Caco-2 (cell line): ENCODE measurements around the gene SLC5A6. TPM values are rescaled to one million over a fixed set of nuclear protein-coding genes. Genes with fewer than 3 reads are reported as not detected.

Experiments used
- BruUV-seq: library from RNA; stranded (reverse); fragments of 400-500 nt; replicated peaks from 2 replicates; lab custom pipeline; 2021; lab: Mats Ljungman, UMichigan
- CTCF ChIA-PET: fragments of 300-600 bp; sonication (Branson Sonifier 250); formaldehyde crosslinking; loops from one replicate; lab custom pipeline; 2022; ENCODE audit warnings: antibody characterized with exemption; lab: Charles Lee
- POLR2A ChIA-PET: fragments of 300-600 bp; sonication (Branson Sonifier 250); formaldehyde crosslinking; loops from one replicate; lab custom pipeline; 2022; ENCODE audit warnings: antibody characterized with exemption; lab: Charles Lee
- DNase-seq, 2 experiments: peaks; one replicate each; pipeline versions ENCODE4 v3.0.0 to v3.0.0-alpha.2; 2020 to 2022
- H3K27me3 ChIP-seq: replicated peaks from 2 replicates; pipeline ENCODE4 v1.6.0; 2011; ENCODE audit warnings: low read length; ENCODE audit not compliant: control insufficient read depth, insufficient read depth
- H3K36me3 ChIP-seq: 2 replicates; pipeline ENCODE4 v1.5.1; 2011; ENCODE audit warnings: low read length; ENCODE audit not compliant: control insufficient read depth, insufficient read depth
- H3K4me1 ChIP-seq: fragments of 250-450 bp; sonication (Bioruptor Pico); 2 replicates; pipeline ENCODE4 v1.5.1; 2020; ENCODE audit warnings: mild to moderate bottlenecking
- H3K4me3 ChIP-seq: 2 replicates; pipeline ENCODE4 v1.5.1; 2011; ENCODE audit warnings: low read depth, mild to moderate bottlenecking, control low read depth, low read length
- H3K9me3 ChIP-seq: fragments of 250-450 bp; sonication (Bioruptor Pico); 2 replicates; pipeline ENCODE4 v1.5.1; 2020; ENCODE audit warnings: mild to moderate bottlenecking, moderate library complexity
- H3K27ac Mint-ChIP-seq: one replicate; pipeline ENCODE4 v1.8.0; 2022; ENCODE audit warnings: mixed read lengths; ENCODE audit not compliant: unreplicated experiment
- H3K27me3 Mint-ChIP-seq: one replicate; pipeline ENCODE4 v1.8.0; 2022; ENCODE audit warnings: mixed read lengths; ENCODE audit not compliant: insufficient read depth, unreplicated experiment
- H3K36me3 Mint-ChIP-seq: one replicate; pipeline ENCODE4 v1.8.0; 2022; ENCODE audit warnings: mild to moderate bottlenecking, mixed read lengths; ENCODE audit not compliant: insufficient read depth, unreplicated experiment
- H3K4me1 Mint-ChIP-seq: one replicate; pipeline ENCODE4 v1.8.0; 2022; ENCODE audit warnings: low read depth, mixed read lengths; ENCODE audit not compliant: unreplicated experiment
- H3K4me3 Mint-ChIP-seq: one replicate; pipeline ENCODE4 v1.8.0; 2022; ENCODE audit warnings: mild to moderate bottlenecking, moderate library complexity, mixed read lengths; ENCODE audit not compliant: unreplicated experiment
- H3K9me3 Mint-ChIP-seq: one replicate; pipeline ENCODE4 v1.8.0; 2022; ENCODE audit warnings: mixed read lengths; ENCODE audit not compliant: unreplicated experiment
- intact Hi-C: fragments of 100-400 bp; cut with micrococcal nuclease; formaldehyde crosslinking; loops from one replicate; pipeline ENCODE4 v1.10.0; 2022; ENCODE audit not compliant: unreplicated experiment
- total RNA-seq: library from RNA; stranded (reverse); gene quantifications from 2 replicates; pipeline ENCODE4 v1.2.3, GENCODE V29; 2022
- TF ChIP-seq, protein P1 (sequence below), 2 experiments: fragments of 200-600 bp in 1 of 2; IDR thresholded peaks; 1 replicate in 1 of 2; 2 replicates in 1 of 2; pipeline versions ENCODE4 v1.5.1 to v1.8.0; 2011 to 2022; ENCODE audit warnings: antibody characterized with exemption in 1 of 2, control low read depth in 1 of 2, inconsistent platforms in 1 of 2, low read depth in 1 of 2, low read length in 1 of 2, mild to moderate bottlenecking in 1 of 2, moderate library complexity in 1 of 2; ENCODE audit not compliant: insufficient read depth in 1 of 2, severe bottlenecking in 1 of 2, unreplicated experiment in 1 of 2

The SLC5A6 gene
- total RNA-seq, 1 experiment from 2014 or later: 98.2 TPM

DNA sequence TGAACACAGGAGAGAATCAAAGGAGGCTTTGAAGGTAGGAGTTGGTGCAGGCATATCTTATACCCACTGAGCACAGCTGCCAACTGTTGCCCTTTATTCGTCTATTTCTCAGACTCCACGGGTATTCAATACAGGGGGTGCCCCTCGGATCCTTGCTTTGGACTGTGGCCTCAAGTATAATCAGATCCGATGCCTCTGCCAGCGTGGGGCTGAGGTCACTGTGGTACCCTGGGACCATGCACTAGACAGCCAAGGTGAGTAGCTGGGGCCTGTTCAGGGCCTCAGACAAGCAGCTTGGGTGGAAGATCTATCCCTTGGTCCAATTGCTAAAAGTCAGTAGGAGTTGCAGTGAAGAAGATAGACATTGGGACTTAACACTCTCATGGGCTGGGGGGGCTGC is 10.3 kb upstream of the SLC5A6 start:
- H3K27me3 Mint-ChIP-seq: no peaks in the 10 kb centered on the region
- POLR2A ChIA-PET: no interaction called here
- TF ChIP-seq, protein P1, sequence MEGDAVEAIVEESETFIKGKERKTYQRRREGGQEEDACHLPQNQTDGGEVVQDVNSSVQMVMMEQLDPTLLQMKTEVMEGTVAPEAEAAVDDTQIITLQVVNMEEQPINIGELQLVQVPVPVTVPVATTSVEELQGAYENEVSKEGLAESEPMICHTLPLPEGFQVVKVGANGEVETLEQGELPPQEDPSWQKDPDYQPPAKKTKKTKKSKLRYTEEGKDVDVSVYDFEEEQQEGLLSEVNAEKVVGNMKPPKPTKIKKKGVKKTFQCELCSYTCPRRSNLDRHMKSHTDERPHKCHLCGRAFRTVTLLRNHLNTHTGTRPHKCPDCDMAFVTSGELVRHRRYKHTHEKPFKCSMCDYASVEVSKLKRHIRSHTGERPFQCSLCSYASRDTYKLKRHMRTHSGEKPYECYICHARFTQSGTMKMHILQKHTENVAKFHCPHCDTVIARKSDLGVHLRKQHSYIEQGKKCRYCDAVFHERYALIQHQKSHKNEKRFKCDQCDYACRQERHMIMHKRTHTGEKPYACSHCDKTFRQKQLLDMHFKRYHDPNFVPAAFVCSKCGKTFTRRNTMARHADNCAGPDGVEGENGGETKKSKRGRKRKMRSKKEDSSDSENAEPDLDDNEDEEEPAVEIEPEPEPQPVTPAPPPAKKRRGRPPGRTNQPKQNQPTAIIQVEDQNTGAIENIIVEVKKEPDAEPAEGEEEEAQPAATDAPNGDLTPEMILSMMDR (IDR thresholded peaks at IDR 0.05; ENCODE audit: insufficient read depth in 1 of 2, low read depth in 1 of 2, low read length in 1 of 2, severe bottlenecking in 1 of 2, unreplicated experiment in 1 of 2): no peak
- intact Hi-C loops: no loop called here
- no TSS peak for BruUV-seq
- H3K27me3 ChIP-seq: no peaks in the 10 kb centered on the region
- peaks cover 7% of the 10 kb centered on the region for H3K4me1 Mint-ChIP-seq
- no peak overlapping the region for H3K4me3 ChIP-seq
- H3K27ac Mint-ChIP-seq: no peak overlapping the region
- H3K4me1 ChIP-seq: peaks cover 10% of the 10 kb centered on the region
- peaks cover 4% of the 10 kb centered on the region for H3K36me3 ChIP-seq
- peaks cover 85% of the 10 kb centered on the region for H3K36me3 Mint-ChIP-seq
- H3K9me3 ChIP-seq: no peaks in the 10 kb centered on the region
- CTCF ChIA-PET: no interaction called here
- no peaks in the 10 kb centered on the region for H3K9me3 Mint-ChIP-seq
- DNase-seq: no peak
- no peak overlapping the region for H3K4me3 Mint-ChIP-seq

- Histone ChIP-seq H3K27me3 (no peaks in the 10 kb centered on the region), H3K4me1 (peaks cover 16% of the 10 kb centered on the region), H3K9me3 (no peaks in the 10 kb centered on the region), H3K36me3 (peaks cover 4% of the 10 kb centered on the region), H3K4me3 (no peak overlapping the region)
- intact Hi-C loops: no loop called here
- BruUV-seq: no TSS peak
- no peak overlapping the region for H3K4me3 Mint-ChIP-seq
- no peak overlapping the region for H3K27ac Mint-ChIP-seq
- DNase-seq: no peak
- ChIA-PET POLR2A (no interaction called here), CTCF (no interaction called here)
- no peaks in the 10 kb centered on the region for H3K9me3 Mint-ChIP-seq
- TF ChIP-seq, protein P1 (IDR thresholded peaks at IDR 0.05; ENCODE audit: insufficient read depth in 1 of 2, low read depth in 1 of 2, low read length in 1 of 2, severe bottlenecking in 1 of 2, unreplicated experiment in 1 of 2): no peak
- peaks cover 16% of the 10 kb centered on the region for H3K4me1 Mint-ChIP-seq
- H3K27me3 Mint-ChIP-seq: no peaks in the 10 kb centered on the region
- H3K36me3 Mint-ChIP-seq: peaks cover 85% of the 10 kb centered on the region
These were observed 9.1 kb upstream of the SLC5A6 start for GRCh38 chr2:27221166-27221565.

- Histone ChIP-seq H3K36me3 (peaks cover 8% of the 10 kb centered on the region), H3K4me1 (peaks cover 16% of the 10 kb centered on the region)
- BruUV-seq: no TSS peak
These were observed 8.0 kb upstream of the SLC5A6 start for GRCh38 chr2:27220091-27220490.

More at GRCh38 chr2:27220091-27220490, 8.0 kb upstream of the SLC5A6 start:
- Histone ChIP-seq H3K4me3 (no peak overlapping the region), H3K27me3 (no peaks in the 10 kb centered on the region), H3K9me3 (no peaks in the 10 kb centered on the region)
- H3K4me3 Mint-ChIP-seq: no peak overlapping the region
- H3K27me3 Mint-ChIP-seq: no peaks in the 10 kb centered on the region
- no peak for DNase-seq
- CTCF ChIA-PET: no interaction called here
- POLR2A ChIA-PET: interaction anchor here (0.6 kb wide), 1 partner anchor 11 kb away, joined by 3 read pairs; no protein-coding TSS in a partner anchor
- TF ChIP-seq, protein P1 (IDR thresholded peaks at IDR 0.05; ENCODE audit: insufficient read depth in 1 of 2, low read depth in 1 of 2, low read length in 1 of 2, severe bottlenecking in 1 of 2, unreplicated experiment in 1 of 2): no peak
- H3K4me1 Mint-ChIP-seq: peaks cover 17% of the 10 kb centered on the region
- peaks cover 76% of the 10 kb centered on the region for H3K36me3 Mint-ChIP-seq
- no peaks in the 10 kb centered on the region for H3K9me3 Mint-ChIP-seq
- H3K27ac Mint-ChIP-seq: no peak overlapping the region
- intact Hi-C loops: no loop called here
